Fibroblast of villous mesenchyme (primary cell): Measurements from ENCODE around the gene CFHR1. TPM values are rescaled to one million over a fixed set of nuclear protein-coding genes. Genes with fewer than 3 reads are reported as not detected.
"Not testable (repeated sequence)": the region's sequence is repeated elsewhere in the genome, so short reads cannot be mapped to it uniquely, and the experiment has no call there.

Source experiments
- DNase-seq: peaks from one replicate; pipeline ENCODE4 v3.0.0-alpha.2; 2010; ENCODE audit warnings: low read depth
- H3K4me3 ChIP-seq: 2 replicates; pipeline ENCODE4 v1.5.1; 2011; ENCODE audit warnings: low read depth, mild to moderate bottlenecking, low read length
- total RNA-seq: library from RNA; depleted of rRNA; stranded (reverse); fragments of >200 nt; gene quantifications from 2 replicates; pipeline ENCODE4 v1.2.3, GENCODE V29; 2012
- TF ChIP-seq, protein P1 (sequence below): IDR thresholded peaks from 2 replicates; pipeline ENCODE4 v1.5.1; 2012; ENCODE audit warnings: low read depth, mild to moderate bottlenecking, low read length; ENCODE audit not compliant: insufficient read depth

Gene CFHR1
- 0.86 TPM in 1 of 2 replicates, not detected in the other for total RNA-seq

DNA sequence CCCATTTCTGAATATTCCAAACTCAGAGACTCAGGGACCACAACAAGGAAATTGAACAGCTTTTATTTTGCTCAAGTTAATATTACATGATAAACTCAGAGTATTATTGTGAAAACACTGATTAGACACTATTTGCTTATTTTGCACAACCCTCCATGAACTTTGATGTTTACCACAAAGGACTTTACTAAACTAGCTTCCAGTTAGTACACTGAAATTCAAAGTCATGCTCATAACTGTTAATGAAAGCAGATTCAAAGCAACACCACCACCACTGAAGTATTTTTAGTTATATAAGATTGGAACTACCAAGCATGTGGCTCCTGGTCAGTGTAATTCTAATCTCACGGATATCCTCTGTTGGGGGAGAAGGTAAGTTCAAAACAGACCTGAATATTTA, at the start of gene CFHR1:
Gene CFHR1, plus strand, starts transcription at position 201 of the 400 bp plus-strand sequence. Its CDS starts 114 bp downstream, at position 315.
- H3K4me3 ChIP-seq, DNase-seq: not testable (repeated sequence)

DNA sequence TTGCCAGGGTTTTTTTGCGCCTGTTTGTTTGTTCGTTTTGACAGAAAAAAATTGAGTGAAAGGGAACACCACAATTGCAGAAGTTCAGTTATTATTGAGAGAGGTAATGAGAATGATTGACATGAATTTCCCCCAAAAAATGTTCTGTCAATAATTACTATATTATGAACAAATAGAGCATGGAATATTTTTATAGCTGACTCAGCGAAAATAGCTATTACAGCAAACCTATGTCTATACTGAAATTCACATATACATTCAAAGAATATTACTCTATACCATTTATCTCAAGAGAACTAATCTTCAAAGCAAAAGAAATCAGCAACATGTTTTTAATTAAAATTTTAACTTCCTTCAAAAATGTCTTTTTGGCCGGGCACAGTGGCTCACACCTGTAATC, 49.7 kb upstream of the CFHR1 start:
- DNase-seq, H3K4me3 ChIP-seq: not testable (repeated sequence)

DNA sequence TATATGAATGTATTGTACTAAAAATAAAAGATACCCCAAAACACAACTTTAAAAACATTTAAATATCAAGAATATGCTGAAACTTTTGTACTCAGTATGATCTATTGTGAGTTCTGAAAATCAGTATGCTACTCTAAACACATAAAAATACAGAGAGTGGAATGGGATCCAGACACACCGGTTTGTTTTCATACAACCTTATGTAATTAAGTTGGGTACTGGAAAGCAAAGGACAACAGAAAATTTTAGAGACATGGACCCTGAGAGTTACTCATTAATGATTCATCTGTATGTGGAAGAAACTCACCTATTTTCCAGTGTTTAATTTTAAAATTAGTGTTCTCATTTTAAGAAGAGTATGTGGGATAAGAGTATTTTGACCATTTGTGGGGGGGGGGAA, 45.8 kb upstream of the CFHR1 start:
- no peak overlapping the region for H3K4me3 ChIP-seq
- TF ChIP-seq, protein P1, sequence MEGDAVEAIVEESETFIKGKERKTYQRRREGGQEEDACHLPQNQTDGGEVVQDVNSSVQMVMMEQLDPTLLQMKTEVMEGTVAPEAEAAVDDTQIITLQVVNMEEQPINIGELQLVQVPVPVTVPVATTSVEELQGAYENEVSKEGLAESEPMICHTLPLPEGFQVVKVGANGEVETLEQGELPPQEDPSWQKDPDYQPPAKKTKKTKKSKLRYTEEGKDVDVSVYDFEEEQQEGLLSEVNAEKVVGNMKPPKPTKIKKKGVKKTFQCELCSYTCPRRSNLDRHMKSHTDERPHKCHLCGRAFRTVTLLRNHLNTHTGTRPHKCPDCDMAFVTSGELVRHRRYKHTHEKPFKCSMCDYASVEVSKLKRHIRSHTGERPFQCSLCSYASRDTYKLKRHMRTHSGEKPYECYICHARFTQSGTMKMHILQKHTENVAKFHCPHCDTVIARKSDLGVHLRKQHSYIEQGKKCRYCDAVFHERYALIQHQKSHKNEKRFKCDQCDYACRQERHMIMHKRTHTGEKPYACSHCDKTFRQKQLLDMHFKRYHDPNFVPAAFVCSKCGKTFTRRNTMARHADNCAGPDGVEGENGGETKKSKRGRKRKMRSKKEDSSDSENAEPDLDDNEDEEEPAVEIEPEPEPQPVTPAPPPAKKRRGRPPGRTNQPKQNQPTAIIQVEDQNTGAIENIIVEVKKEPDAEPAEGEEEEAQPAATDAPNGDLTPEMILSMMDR, result no peak
- no peak for DNase-seq

DNA sequence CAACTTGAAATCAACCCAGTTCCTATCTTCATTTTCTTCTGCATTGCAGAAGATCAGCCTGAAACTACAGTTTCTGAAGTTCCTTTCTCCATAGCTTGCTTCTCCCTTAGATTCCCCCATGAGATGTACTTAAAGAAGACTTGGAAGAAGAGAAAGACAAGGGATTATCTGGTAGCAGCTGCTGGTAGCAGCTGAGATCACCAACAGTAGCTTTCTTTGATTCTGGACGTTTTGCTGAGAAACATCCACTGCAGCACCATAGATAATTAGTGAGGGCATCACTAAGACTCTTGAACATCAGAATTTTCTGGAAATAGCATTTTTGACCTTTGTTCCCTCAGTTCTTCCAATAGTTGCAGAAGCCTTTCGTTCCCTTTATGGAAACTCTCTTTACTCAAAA, 45.4 kb upstream of the CFHR1 start:
- TF ChIP-seq, protein P1, result no peak
- H3K4me3 ChIP-seq, result no peak overlapping the region
- DNase-seq, result no peak

DNA sequence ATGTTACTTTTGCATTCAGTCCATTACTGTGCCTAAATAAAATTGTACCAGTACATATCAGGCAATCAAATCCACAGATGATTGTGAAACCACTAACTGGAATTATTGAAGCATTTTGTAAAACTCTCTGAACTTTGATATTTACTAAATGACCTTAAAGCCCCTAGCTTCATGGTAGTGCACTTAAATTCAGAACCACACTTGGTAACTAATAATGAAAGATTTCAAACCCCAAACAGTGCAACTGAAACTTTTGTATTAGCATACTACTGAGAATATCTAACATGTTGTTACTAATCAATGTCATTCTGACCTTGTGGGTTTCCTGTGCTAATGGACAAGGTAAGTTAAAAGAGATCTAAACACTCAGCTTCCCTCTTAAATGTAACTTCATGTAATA, 44.9 kb upstream of the CFHR1 start, which contains the start of gene CFHR3:
Gene CFHR3, plus strand, starts transcription at position 238 of the 400 bp plus-strand sequence. Its CDS starts 47 bp downstream, at position 285.
- no peak within 1 kb of the TSS for H3K4me3 ChIP-seq
- TF ChIP-seq, protein P1, result no peak
- DNase-seq, result no peak

DNA sequence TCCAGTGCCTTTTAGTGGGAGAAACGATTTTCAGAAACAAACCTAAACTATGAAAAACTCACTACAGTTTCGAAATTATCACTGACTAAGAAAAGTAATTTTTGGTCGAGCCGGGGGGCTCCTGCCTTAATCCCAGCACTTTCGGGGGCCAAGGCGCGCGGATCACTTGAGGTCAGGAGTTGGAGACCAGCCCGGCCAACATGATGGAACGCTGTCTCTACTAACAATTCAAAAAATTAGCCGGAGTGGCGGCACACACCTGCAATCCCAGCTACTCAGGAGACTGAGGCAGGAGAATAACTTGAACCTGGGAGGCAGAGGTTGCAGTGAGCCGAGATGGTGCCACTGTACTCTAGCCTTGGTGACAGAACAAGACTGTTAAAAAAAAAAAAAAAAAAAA, 41.9 kb upstream of the CFHR1 start:
- TF ChIP-seq, protein P1, result no peak
- DNase-seq, result no peak
- H3K4me3 ChIP-seq, result no peak overlapping the region

DNA sequence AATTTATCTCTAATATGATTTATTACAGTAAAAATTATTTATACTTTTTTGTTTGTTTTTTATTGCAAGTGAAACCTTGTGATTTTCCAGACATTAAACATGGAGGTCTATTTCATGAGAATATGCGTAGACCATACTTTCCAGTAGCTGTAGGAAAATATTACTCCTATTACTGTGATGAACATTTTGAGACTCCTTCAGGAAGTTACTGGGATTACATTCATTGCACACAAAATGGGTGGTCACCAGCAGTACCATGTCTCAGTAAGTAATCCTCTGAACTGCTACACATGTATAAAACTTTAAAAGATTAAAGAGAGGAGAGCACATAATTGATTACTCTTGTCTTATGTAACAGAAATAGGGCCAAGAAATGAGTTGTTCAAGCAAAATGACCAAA, 40.4 kb upstream of the CFHR1 start:
- DNase-seq, result no peak
- no peak overlapping the region for H3K4me3 ChIP-seq
- TF ChIP-seq, protein P1, result no peak

DNA sequence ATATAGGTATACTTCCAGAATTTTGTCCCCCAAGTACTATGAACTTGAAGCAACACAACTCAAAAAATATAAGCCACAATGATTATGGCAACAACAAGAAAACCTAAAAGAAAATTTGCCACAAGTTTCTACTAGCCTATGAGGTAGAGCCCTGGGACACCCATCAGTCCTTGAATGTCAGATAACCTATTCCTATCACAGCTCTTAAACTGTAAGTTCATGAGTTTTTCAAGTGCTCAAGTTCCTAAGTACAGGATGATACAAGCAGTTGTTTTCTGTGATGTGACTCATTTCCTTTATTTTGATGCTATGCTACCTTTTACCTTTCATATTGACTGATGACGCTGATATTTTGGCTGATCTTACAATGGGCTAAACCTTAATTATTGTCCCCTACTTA, 28.3 kb upstream of the CFHR1 start:
- H3K4me3 ChIP-seq, DNase-seq: not testable (repeated sequence)

DNA sequence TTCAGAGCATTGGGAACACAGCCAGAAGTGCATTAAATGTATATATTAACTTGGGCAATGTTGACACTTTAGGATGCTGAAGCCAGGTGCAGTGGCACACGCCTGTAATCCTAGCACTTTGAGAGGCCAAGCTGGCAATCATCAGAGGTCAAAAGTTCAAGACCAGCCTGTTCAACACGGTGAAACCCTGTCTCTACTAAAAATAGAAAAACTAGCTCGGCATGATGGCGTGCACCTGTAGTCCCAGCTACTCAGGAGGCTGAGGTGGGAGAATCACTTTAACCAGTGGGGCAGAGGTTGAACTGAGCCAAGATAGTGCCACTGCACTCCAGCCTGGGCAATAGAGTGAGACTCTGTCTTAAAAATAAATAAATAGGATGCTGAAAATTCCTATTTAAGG, 25.4 kb upstream of the CFHR1 start:
- not testable (repeated sequence) for H3K4me3 ChIP-seq, DNase-seq
